Measurements from ENCODE around the gene CISD3.

CISD3 gene, protein sequence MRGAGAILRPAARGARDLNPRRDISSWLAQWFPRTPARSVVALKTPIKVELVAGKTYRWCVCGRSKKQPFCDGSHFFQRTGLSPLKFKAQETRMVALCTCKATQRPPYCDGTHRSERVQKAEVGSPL

DNA sequence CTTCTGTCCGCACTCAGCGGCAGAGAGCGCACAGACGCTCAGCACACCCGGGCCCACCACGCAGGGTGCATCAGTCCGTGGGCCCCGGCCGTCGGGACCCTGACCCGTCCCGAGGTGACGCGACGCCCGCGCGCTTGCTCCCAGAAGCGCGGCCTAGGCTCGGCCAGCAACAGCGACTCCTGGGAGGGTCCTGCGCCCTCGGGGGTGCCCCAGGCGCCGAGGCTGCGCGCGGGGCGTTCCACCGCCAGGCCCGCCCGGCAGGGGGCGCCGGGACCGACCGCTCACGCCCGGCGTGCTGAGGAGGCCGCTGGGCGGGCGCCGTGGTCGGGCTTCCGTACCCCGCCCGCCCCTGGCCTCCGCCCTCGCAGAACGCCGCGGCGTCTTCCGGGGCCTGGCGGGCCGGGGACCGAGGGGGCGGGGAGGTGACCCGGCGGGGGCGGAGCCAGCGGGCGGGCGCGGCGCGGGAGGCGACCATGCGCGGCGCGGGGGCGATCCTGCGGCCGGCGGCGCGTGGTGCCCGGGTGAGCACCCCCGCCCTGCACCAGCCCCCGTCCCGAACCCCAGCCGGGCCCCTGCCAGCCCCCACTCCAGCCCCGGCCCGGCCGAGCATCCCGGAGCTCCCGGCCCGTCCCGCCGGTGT lies at the start of gene CISD3:
Gene CISD3 (plus strand): TSS at position 456 of the 640 bp plus-strand sequence. CDS start 18 bp downstream, at position 474.
- DNase-seq (ENCODE audit: low read depth in 2 of 2) = peak; percentile 71 to 76

DNA sequence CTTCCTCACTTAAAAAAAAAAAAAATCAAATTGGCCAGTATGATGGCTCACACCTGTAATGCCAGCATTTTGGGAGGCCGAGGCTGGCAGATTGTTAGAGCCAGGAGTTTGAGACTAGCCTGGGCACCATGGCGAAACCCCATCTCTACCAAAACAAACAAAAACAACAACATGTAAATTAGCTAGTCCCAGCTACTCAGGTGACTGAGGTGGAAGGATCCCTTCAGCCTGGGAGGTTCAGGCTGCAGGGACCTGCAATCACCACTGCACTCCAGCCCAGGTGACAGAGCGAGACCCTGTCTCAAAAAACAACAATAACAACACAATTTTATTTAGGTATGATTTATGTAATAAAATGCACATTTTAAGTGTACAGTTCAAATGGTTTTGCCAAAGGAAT lies 49.0 kb upstream of the CISD3 start:
- DNase-seq (ENCODE audit: low read depth in 2 of 2) = no peak

DNA sequence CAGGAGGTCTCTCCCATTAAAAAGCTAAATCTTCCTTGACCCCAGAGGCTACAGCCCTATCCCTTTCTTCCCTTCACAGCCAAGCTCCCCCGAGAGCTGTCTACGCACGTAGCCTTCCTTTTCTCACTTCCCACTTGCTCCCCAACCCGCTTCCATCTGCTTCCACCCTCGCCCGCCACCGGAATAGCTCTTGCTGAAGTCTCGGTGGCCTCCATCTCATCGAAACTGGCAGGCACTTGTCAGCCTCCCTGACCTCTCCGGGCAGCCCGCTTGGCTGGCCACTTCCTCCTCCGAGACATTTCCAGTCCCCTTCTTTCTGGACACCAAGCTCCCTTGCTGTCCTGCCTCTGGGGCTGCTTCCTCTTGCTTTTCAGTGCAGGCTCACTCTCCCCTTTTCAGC lies 44.6 kb upstream of the CISD3 start:
- DNase-seq (ENCODE audit: low read depth in 2 of 2) = no peak

DNA sequence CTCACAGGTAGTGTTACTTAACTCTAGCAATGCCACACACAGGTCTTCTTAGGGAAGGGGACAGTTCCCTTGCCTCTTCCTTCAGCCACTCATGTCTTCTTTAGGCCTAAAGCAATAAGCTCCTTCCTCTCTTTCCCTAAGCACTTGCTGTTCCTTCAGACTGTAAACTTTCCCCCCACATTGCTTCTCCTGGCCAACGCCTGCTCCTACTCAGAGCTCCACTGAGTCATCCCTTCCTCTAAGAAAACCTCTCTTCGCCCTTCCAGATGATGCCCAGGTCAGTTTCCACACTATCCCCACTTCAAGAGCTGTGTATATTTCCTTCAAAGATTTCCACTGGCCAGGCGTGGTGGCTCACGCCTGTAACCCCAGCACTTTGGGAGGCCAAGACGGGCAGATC lies 42.9 kb upstream of the CISD3 start:
- no peak for DNase-seq (ENCODE audit: low read depth in 2 of 2)

DNA sequence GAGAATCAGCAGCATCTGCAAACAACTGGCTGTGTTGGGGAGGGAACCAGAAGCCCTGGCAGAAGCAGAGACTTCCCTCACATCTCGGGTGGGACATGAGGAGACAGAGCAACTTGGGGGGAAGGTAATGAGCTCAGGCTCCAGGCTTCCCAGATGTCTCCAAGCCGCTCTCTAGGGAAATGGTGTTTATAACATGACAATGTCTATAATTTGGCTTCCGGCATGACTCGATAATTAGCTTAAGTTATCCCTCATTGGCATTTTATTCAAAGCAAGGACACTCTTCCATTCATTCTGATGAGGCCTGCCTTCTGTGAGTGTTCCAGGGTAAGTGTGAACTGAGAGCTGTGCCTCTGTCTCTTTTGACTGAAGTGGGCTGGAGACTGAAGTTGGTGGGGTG lies 39.8 kb upstream of the CISD3 start:
- no peak for DNase-seq (ENCODE audit: low read depth in 2 of 2)

DNA sequence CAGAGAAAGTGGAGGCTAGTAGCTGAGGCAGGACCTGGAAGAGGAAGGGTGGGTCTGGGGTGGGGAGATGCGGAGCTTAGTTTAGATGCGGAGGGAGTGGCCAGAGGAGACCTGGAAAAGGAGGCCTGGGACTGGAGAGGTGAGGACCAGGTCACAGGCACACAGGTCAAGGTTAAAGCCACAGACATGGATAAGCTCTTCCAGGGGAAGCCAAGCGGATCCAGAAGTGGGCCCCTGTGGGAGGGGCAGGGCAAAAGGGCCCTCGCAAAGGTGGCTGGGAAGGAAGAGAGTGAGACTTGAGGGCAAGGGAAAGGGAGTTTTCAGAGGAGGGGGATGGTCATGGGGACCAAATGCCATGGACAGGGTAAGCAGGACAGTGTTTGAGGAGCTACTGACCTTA lies 39.0 kb upstream of the CISD3 start:
- no peak for DNase-seq (ENCODE audit: low read depth in 2 of 2)

DNA sequence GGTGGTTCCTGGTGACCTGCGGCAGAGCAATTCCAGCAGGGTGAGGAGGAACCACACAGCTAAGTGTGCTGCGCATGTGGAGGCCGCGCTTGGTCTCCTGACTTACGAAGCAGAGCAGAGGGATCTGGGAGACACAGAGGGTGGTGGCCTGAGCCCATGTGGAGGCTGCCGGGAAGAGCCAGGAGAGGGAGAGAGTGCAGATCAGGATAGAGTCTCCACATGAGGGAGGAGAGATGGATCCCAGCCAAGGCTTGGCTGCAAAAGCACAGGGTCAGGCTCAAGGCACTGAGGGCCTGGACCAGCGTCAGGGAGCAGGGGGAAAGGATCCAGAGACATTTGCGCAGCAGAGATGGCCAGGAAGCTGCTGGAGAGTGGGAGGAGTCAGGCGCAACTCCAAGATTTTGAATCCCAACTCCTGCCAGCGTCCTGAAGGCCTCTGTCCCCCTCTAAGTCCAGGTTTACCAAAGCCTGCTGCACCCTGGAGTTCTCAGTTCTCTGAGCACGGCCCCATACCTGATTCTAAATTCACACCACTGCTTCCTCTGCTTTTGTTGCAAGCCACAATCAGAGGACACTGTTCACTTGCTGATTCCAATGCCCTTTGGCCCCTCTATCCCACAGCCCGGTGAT lies 36.3 kb upstream of the CISD3 start:
- no peak for DNase-seq (ENCODE audit: low read depth in 2 of 2)

DNA sequence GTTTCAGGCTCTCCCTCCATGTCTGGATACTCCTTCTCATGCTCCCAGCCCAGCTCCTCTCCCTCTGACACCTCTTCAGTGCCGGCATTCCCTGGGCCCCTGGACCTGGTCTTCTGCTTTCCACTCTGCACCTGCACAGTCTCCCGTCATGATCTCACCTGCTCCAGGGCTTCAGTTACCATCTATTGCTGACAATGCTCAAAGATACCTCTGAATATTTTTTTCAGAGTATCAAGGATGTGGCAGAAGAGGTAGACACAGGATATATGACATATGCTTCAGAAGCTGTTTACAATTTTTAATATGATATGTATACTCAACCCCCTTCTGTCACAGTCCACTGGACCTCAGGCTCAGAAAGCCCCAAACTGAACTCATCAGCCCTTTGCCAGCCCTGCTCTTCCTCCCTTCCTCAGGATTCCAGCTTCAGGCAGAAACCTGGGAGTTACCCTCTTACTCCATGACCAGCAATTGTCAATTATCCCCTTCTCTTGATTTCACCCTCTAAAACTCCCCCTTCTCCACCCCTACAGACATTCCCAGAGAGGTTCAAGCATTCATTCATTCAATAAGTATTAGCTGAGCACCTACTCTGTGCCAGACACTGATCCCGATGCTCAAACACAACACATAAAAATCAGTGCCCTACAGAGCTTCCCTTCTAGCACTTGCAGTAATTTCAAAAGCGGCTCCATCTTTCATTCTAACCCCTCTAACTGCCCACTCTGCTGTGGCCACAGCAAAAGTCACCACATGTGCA lies 32.9 kb upstream of the CISD3 start:
- DNase-seq (ENCODE audit: low read depth in 2 of 2) = no peak

DNA sequence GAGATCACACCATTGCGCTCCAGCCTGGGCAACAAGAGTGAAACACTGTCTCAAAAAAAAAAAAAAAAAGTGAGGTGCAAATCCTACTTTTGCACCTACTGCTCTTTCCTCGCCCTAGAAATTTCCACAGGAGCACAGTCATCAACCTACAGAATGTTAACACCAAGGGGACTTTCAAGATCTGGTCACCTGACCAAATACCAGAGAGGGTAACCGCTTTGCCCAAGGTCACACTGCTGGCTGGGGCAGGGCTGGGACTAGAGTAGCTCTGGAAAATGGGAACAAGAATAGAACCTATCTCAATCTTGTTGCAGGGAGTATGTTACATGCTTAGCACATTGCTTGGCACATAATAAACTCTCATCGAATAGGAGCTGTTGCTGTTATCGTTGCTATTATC lies 31.4 kb upstream of the CISD3 start:
- no peak for DNase-seq (ENCODE audit: low read depth in 2 of 2)

DNA sequence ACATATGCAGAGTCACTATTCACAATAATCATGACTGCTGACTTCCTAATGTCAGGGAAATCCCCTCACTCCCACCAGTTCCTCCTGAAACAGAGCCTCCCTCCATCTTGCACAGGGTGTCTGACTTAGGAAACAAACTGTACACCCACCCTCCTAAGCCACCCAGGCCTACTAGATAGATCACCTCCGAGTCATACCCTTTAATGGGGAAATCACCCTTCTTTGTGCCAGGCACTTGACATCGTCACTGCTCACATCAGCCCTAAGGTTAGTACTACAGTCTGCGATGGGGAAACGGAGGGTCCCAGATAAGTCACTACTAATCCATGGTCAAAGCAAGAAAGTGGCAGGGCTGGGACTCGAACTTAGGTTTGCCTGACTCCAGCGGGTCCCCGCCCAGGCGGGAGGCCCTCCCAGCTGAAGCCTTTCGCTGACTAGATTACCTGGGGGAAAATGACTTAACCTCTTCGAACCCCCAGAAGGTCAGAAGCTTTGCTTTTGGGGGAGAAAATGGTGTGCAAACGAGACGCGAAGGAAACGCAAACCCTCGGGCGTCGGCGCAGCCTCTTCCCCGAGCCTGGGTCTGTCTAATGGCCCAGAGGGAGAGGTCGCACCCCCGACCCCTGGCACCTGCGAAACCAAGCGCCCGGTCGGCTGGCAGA lies 28.5 kb upstream of the CISD3 start:
- DNase-seq (ENCODE audit: low read depth in 2 of 2) = no peak

DNA sequence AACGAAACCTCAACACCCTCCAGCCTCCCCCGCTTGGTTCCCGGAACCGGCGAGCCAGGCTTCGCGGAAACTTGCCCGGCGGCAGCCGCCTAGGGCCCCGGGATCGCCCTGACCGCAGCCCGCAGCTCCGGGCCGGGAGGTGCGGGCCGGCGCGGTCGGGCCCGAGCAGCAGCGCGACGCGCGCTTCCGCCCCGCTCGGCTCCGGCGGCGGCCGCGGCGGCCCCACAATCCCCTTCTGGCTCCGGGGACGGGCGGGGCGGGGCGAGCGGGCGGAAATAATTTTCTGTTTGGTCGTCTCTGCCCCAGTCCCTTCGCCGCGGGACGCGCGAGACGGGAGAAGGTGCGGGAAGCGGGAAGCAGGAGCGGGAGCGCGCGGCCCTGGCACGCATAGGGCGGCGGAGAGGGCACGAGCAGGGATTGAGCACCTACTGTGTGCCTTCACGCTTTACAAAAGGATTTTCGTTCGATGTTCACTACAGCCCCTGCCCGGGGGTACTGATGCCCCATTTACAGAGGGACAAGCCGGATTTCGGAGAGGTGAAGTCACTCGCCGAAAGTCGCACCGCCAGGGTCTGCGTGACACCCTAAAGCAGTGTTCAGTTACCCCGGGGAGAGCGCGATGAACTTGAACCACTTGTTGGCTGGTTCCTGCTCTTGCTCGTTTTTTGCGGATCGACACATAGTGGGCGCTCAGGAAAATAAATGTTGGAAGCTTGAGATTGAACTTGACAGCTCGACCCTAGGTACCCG lies 27.8 kb upstream of the CISD3 start:
- DNase-seq (ENCODE audit: low read depth in 2 of 2) = peak; percentile 65 to 68

DNA sequence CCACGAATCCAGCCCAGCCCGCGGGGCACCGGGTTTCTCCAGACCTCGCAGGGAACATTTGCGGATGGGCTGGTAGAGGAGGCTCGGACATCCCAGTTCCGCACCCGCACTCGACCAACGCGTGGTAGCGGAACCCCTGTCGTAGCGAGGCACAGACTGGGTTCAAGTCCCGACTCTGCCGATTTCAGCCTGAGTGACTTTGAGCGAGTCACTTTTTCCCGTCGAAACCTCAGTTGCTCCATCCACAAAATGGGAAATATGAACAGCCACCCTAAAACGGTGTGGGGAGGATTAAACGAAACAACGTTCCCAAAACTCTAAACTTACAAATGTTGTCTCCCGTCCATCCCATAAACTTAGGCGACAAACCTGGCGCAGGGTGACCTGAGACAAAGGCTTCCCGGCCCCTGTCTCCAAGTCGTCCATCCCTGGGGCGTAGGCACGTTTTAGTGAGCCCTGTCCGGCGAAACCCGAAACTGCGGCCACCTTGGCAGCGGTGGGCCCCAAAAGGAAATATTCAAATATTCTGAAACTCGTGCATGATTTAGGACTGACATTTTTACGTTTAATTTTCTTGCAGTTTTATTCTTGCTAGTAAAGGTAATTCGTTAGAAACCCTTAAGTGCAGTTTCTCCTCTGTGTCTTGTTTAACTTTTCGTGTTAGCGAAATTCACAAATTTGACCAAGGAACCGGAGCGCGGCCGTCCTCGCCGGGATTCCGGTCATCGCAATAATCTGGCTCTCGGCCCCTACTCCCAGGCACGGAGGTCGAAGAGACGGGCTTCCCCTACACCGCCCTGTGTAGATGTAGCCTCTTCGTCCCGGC lies 27.0 kb upstream of the CISD3 start:
- no peak for DNase-seq (ENCODE audit: low read depth in 2 of 2)

DNA sequence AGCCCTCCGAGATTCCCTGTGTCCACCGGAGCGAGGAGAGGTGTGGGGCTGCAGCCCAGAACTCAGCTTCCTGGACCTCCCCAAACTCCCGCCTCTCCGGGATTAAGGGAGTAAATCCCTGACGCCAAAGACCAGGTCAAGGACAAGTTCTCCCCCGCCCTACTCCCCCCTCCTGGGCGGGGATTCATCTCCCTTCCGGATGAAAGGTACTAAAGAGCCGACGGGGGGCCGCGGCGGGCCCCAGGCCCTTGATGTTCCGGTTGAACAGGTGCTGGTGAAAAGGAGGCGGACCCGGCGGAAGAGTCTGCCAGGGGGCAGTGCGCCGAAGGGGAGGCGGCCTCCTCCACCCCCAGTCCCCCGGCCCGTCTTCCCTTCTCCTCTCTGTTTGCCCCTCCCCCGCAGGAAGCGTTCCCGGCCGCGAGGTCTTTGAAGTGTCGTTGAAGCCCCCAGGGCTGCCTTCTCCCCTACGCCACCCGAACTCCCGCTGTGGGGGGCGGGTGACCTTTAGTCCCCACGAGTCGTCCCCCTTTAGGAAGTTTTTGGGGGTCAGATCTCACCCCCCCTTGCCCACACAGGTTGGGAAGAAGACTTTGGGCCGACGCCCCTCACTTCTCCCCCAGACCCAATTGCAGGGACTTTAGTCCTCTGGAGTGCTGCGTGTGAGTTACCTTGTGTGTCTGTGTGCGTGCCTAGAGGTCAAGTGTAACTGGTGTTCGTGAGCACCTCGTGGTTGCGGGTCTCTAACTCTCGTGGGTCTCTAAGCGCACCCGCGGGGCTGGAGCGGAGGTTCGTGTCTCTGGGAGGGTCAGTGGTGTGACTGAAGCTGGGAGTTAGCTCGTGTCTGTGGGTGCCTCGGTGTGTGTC lies 26.2 kb upstream of the CISD3 start:
- DNase-seq (ENCODE audit: low read depth in 2 of 2) = peak in 1 of 2 donors; percentile 54

DNA sequence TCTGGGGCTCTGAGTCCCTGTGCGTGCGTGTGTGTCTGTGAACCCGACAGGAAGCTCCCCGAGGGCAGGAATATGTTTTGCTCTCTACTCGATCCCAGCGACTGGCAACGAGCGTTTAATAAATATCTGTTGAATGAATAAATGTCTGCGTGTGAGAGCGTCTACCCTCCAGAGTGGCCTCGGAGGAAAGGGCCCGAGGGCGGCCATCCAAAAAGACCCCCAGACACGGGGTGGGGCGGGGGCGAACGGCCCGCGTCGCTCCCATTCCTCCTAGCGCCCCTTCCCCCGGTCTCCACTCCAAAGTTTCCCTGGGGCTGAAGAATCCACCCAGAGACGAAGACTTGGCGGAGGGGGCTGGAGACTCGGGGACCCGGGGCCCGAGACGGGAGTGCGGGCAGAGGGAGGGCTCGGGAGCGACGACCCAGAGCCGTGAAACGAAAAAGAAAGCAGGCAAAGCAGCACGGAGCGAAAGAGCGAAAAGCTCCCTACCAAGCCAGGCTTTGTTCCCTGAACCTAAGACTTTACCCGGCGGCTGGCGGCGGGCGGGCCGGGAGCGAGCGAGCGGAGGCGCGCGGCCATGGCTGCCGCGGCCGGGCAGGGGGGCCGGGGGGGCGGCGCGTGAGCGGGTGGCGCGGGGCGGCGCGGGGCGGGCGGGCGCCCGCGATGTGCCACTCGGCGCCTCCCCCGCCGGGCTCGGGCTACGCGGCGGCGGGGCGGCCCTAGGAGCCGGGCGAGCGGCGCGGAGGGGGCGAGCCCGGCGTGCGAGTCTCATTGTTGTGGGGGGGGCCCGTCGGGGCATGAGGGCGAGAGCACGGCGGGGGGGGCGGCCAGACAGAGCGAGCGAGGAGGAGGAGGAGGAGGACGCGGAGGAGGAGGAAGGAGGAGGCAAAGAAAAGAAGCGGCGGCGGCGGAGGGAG lies 25.3 kb upstream of the CISD3 start, which contains the start of gene MLLT6:
Gene MLLT6 (plus strand): TSS at position 668 of the 917 bp plus-strand sequence. CDS start 360 bp downstream, outside the sequence.
- peak; percentile 57 to 63 for DNase-seq (ENCODE audit: low read depth in 2 of 2)

DNA sequence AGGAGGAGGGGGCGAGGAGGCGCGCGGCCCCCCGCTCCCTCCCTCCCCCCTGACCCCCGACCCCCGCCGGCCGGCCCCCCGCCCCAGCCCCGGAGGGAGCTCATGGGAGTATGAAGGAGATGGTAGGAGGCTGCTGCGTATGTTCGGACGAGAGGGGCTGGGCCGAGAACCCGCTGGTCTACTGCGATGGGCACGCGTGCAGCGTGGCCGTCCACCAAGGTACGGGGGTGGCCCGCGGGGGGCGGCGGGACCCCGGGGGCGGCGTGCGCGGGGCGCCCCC lies 24.7 kb upstream of the CISD3 start:
- DNase-seq (ENCODE audit: low read depth in 2 of 2) = no peak

DNA sequence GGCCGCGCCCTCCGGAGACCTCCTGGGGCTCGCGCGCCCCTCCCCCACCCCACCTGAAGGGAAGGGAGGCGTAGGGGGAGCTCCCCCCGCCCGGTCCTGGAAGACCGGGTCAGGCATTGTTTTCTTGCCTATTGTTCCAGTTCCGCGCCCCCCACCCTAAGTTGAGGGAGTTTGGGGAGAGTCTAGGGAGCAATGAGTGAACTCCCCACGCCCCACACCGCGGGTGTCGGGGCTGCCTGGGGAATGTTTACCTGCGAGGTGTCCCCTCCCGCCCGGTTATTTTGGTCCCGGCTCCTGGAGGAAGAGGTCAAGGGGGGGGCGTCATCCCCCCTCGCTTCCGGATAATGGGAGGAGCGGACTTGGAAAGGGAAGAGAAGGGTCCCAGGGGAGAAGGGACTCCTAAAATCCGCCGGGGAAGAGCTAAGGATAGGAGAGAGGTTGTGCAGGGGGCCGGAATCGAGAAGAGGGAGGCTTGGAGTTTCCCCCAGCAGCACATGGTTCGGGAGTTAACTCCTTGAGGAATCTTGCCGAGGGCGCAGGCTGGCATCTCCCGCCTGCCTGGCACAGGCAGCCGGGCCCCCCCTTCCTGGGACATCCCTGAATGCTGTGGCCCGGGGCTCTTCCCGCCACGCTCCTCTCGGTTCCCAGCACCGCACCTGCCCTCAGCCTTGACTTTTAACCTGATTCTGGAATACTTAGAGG lies 24.2 kb upstream of the CISD3 start:
- DNase-seq (ENCODE audit: low read depth in 2 of 2) = no peak

DNA sequence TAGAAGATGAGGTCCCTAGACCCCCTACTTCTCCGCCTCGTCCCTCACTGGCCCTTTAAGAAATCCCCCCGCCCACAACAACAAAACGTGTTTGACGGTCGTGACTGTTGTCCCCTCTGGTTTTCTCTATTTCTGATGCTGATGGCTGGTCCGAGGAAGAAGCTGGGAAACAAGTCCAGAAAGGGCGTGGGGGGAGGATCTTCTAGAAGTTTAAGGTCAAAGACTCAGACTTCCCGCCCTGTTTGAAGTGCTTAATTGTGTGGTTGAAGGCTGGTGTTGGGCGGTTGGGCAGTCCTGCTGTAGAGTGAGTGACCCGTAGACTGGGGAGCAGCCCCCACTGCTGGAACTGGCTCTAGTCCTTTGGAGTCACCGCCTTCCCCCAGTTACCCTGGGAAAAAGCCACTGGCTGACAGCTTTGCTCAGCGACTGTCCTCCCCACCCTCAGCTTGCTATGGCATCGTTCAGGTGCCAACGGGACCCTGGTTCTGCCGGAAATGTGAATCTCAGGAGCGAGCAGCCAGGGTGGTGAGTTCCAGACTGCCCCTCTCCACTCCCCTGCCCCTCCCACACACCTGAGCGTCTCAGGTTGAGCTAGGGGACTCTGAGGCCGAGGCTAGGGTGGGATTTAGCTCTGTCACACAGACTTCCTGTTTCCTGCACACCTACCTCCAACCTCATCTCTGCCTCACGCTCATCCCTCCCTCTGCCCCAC lies 23.5 kb upstream of the CISD3 start:
- no peak for DNase-seq (ENCODE audit: low read depth in 2 of 2)

Measured in stimulated activated CD8-positive, alpha-beta memory T cell treated with anti-CD3 and anti-CD28 coated beads, Interleukin-2, amount 100 ng/mL, for 1 hour (primary cell).